ENCODE results near the gene TBCK. TPM values are rescaled to one million over a fixed set of nuclear protein-coding genes. Genes with fewer than 3 reads are reported as not detected.

TBCK gene
- polyA plus RNA-seq, 1 donor: 29.0 TPM

GRCh38 chr4:106049490-106049889, 266.5 kb downstream of the TBCK start:
- no peak for DNase-seq
- H3K36me3 ChIP-seq (ENCODE audit: control insufficient read depth, insufficient read depth, low read length): no peaks in the 10 kb centered on the region
- no peak overlapping the region for H3K27ac ChIP-seq (ENCODE audit: low read length)
- H3K27me3 ChIP-seq (ENCODE audit: control insufficient read depth, insufficient read depth, low read length): no peaks in the 10 kb centered on the region
- H3K4me3 ChIP-seq (ENCODE audit: low read length): no peak overlapping the region
- no peaks in the 10 kb centered on the region for H3K9me3 ChIP-seq (ENCODE audit: control insufficient read depth, low read depth, low read length)
- H3K4me1 ChIP-seq (ENCODE audit: control insufficient read depth, insufficient read depth, low read length): no peaks in the 10 kb centered on the region

- no peaks in the 10 kb centered on the region for H3K4me1 ChIP-seq (ENCODE audit: control insufficient read depth, insufficient read depth, low read length)
- no peaks in the 10 kb centered on the region for H3K36me3 ChIP-seq (ENCODE audit: control insufficient read depth, insufficient read depth, low read length)
- no peak for DNase-seq
- no CpG with 5 or more reads among the region's 2 CpGs for WGBS (ENCODE audit: insufficient coverage, low lambda C conversion rate)
- H3K27me3 ChIP-seq (ENCODE audit: control insufficient read depth, insufficient read depth, low read length): no peaks in the 10 kb centered on the region
- no peak overlapping the region for H3K27ac ChIP-seq (ENCODE audit: low read length)
- H3K9me3 ChIP-seq (ENCODE audit: control insufficient read depth, low read depth, low read length): no peaks in the 10 kb centered on the region
- H3K4me3 ChIP-seq (ENCODE audit: low read length): no peak overlapping the region
Measured at GRCh38 chr4:106048250-106048971, 267.6 kb downstream of the TBCK start.

- no peak for DNase-seq
Measured at GRCh38 chr4:106046083-106046482, 269.9 kb downstream of the TBCK start.

GRCh38 chr4:106041294-106042002, 274.6 kb downstream of the TBCK start:
- no peak overlapping the region for H3K27ac ChIP-seq (ENCODE audit: low read length)
- DNase-seq: no peak
- no peaks in the 10 kb centered on the region for H3K36me3 ChIP-seq (ENCODE audit: control insufficient read depth, insufficient read depth, low read length)
- no peak overlapping the region for H3K4me3 ChIP-seq (ENCODE audit: low read length)
- H3K9me3 ChIP-seq (ENCODE audit: control insufficient read depth, low read depth, low read length): no peaks in the 10 kb centered on the region
- H3K27me3 ChIP-seq (ENCODE audit: control insufficient read depth, insufficient read depth, low read length): no peaks in the 10 kb centered on the region
- H3K4me1 ChIP-seq (ENCODE audit: control insufficient read depth, insufficient read depth, low read length): no peaks in the 10 kb centered on the region
- WGBS (ENCODE audit: insufficient coverage, low lambda C conversion rate): no CpG with 5 or more reads among the region's 2 CpGs

More at GRCh38 chr4:106046083-106046482, 269.9 kb downstream of the TBCK start:
- no peaks in the 10 kb centered on the region for H3K27me3 ChIP-seq (ENCODE audit: control insufficient read depth, insufficient read depth, low read length)
- no peak overlapping the region for H3K27ac ChIP-seq (ENCODE audit: low read length)
- H3K36me3 ChIP-seq (ENCODE audit: control insufficient read depth, insufficient read depth, low read length): no peaks in the 10 kb centered on the region
- H3K9me3 ChIP-seq (ENCODE audit: control insufficient read depth, low read depth, low read length): no peaks in the 10 kb centered on the region
- no CpG with 5 or more reads among the region's 3 CpGs for WGBS (ENCODE audit: insufficient coverage, low lambda C conversion rate)
- no peaks in the 10 kb centered on the region for H3K4me1 ChIP-seq (ENCODE audit: control insufficient read depth, insufficient read depth, low read length)
- no peak overlapping the region for H3K4me3 ChIP-seq (ENCODE audit: low read length)

GRCh38 chr4:106039796-106040195, 276.2 kb downstream of the TBCK start:
- Histone ChIP-seq H3K4me1 (ENCODE audit: control insufficient read depth, insufficient read depth, low read length) (no peaks in the 10 kb centered on the region), H3K9me3 (ENCODE audit: control insufficient read depth, low read depth, low read length) (no peaks in the 10 kb centered on the region), H3K27me3 (ENCODE audit: control insufficient read depth, insufficient read depth, low read length) (no peaks in the 10 kb centered on the region), H3K36me3 (ENCODE audit: control insufficient read depth, insufficient read depth, low read length) (no peaks in the 10 kb centered on the region), H3K4me3 (ENCODE audit: low read length) (no peak overlapping the region), H3K27ac (ENCODE audit: low read length) (no peak overlapping the region)
- WGBS (ENCODE audit: insufficient coverage, low lambda C conversion rate): 73% methylated on average over 2 of the region's 3 CpGs
- DNase-seq: no peak

GRCh38 chr4:106038908-106039307, 277.1 kb downstream of the TBCK start:
- WGBS (ENCODE audit: insufficient coverage, low lambda C conversion rate): no CpG with 5 or more reads among the region's 2 CpGs
- H3K27ac ChIP-seq (ENCODE audit: low read length): no peak overlapping the region
- H3K27me3 ChIP-seq (ENCODE audit: control insufficient read depth, insufficient read depth, low read length): no peaks in the 10 kb centered on the region
- no peak overlapping the region for H3K4me3 ChIP-seq (ENCODE audit: low read length)
- H3K4me1 ChIP-seq (ENCODE audit: control insufficient read depth, insufficient read depth, low read length): no peaks in the 10 kb centered on the region
- H3K9me3 ChIP-seq (ENCODE audit: control insufficient read depth, low read depth, low read length): no peaks in the 10 kb centered on the region
- no peaks in the 10 kb centered on the region for H3K36me3 ChIP-seq (ENCODE audit: control insufficient read depth, insufficient read depth, low read length)
- DNase-seq: no peak

GRCh38 chr4:106038012-106038411, 278.0 kb downstream of the TBCK start:
- H3K27me3 ChIP-seq (ENCODE audit: control insufficient read depth, insufficient read depth, low read length): no peaks in the 10 kb centered on the region
- no peaks in the 10 kb centered on the region for H3K4me1 ChIP-seq (ENCODE audit: control insufficient read depth, insufficient read depth, low read length)
- no peaks in the 10 kb centered on the region for H3K9me3 ChIP-seq (ENCODE audit: control insufficient read depth, low read depth, low read length)
- WGBS (ENCODE audit: insufficient coverage, low lambda C conversion rate): no CpG with 5 or more reads among the region's 2 CpGs
- H3K4me3 ChIP-seq (ENCODE audit: low read length): no peak overlapping the region
- H3K27ac ChIP-seq (ENCODE audit: low read length): no peak overlapping the region
- no peaks in the 10 kb centered on the region for H3K36me3 ChIP-seq (ENCODE audit: control insufficient read depth, insufficient read depth, low read length)
- no peak for DNase-seq

GRCh38 chr4:106036848-106037247, 279.2 kb downstream of the TBCK start:
- no peak overlapping the region for H3K4me3 ChIP-seq (ENCODE audit: low read length)
- no peaks in the 10 kb centered on the region for H3K36me3 ChIP-seq (ENCODE audit: control insufficient read depth, insufficient read depth, low read length)
- H3K4me1 ChIP-seq (ENCODE audit: control insufficient read depth, insufficient read depth, low read length): no peaks in the 10 kb centered on the region
- no peak overlapping the region for H3K27ac ChIP-seq (ENCODE audit: low read length)
- H3K9me3 ChIP-seq (ENCODE audit: control insufficient read depth, low read depth, low read length): no peaks in the 10 kb centered on the region
- no peaks in the 10 kb centered on the region for H3K27me3 ChIP-seq (ENCODE audit: control insufficient read depth, insufficient read depth, low read length)
- no CpG with 5 or more reads among the region's 2 CpGs for WGBS (ENCODE audit: insufficient coverage, low lambda C conversion rate)
- no peak for DNase-seq

- no peak for DNase-seq
- no peaks in the 10 kb centered on the region for H3K4me1 ChIP-seq (ENCODE audit: control insufficient read depth, insufficient read depth, low read length)
- H3K27me3 ChIP-seq (ENCODE audit: control insufficient read depth, insufficient read depth, low read length): no peaks in the 10 kb centered on the region
- no CpG with 5 or more reads among the region's 3 CpGs for WGBS (ENCODE audit: insufficient coverage, low lambda C conversion rate)
- H3K9me3 ChIP-seq (ENCODE audit: control insufficient read depth, low read depth, low read length): no peaks in the 10 kb centered on the region
- H3K27ac ChIP-seq (ENCODE audit: low read length): no peak overlapping the region
- H3K36me3 ChIP-seq (ENCODE audit: control insufficient read depth, insufficient read depth, low read length): no peaks in the 10 kb centered on the region
- H3K4me3 ChIP-seq (ENCODE audit: low read length): no peak overlapping the region
Measured at GRCh38 chr4:106036334-106036733, 279.7 kb downstream of the TBCK start.

GRCh38 chr4:106035204-106035603, 280.8 kb downstream of the TBCK start:
- Histone ChIP-seq H3K27me3 (ENCODE audit: control insufficient read depth, insufficient read depth, low read length) (no peaks in the 10 kb centered on the region), H3K4me1 (ENCODE audit: control insufficient read depth, insufficient read depth, low read length) (no peaks in the 10 kb centered on the region), H3K9me3 (ENCODE audit: control insufficient read depth, low read depth, low read length) (no peaks in the 10 kb centered on the region), H3K27ac (ENCODE audit: low read length) (no peak overlapping the region), H3K36me3 (ENCODE audit: control insufficient read depth, insufficient read depth, low read length) (no peaks in the 10 kb centered on the region), H3K4me3 (ENCODE audit: low read length) (no peak overlapping the region)
- no peak for DNase-seq
- WGBS (ENCODE audit: insufficient coverage, low lambda C conversion rate): no CpG with 5 or more reads among the region's 1 CpG

- H3K27me3 ChIP-seq (ENCODE audit: control insufficient read depth, insufficient read depth, low read length): no peaks in the 10 kb centered on the region
- H3K27ac ChIP-seq (ENCODE audit: low read length): no peak overlapping the region
- H3K4me3 ChIP-seq (ENCODE audit: low read length): no peak overlapping the region
- no peaks in the 10 kb centered on the region for H3K9me3 ChIP-seq (ENCODE audit: control insufficient read depth, low read depth, low read length)
- H3K4me1 ChIP-seq (ENCODE audit: control insufficient read depth, insufficient read depth, low read length): no peaks in the 10 kb centered on the region
- H3K36me3 ChIP-seq (ENCODE audit: control insufficient read depth, insufficient read depth, low read length): no peaks in the 10 kb centered on the region
- DNase-seq: no peak
Measured at GRCh38 chr4:106034751-106035150, 281.3 kb downstream of the TBCK start.
